Rectal smooth muscle tissue (tissue), 1 donor: Measurements from ENCODE around the gene EIF4G2.
A peak's percentile ranks its signal among the peaks of the same experiment; 100 is the strongest.

Experiments
- H3K27ac ChIP-seq: one replicate; pipeline ENCODE4 v1.7.0; 2013; ENCODE audit warnings: low read depth, low read length, inconsistent platforms
- H3K27me3 ChIP-seq: one replicate; pipeline ENCODE4 v1.7.0; 2013; ENCODE audit warnings: low read length; ENCODE audit not compliant: control insufficient read depth, insufficient read depth
- H3K36me3 ChIP-seq: one replicate; pipeline ENCODE4 v1.7.0; 2013; ENCODE audit warnings: low read length; ENCODE audit not compliant: control insufficient read depth, insufficient read depth
- H3K4me1 ChIP-seq: one replicate; pipeline ENCODE4 v1.7.0; 2013; ENCODE audit warnings: low read length; ENCODE audit not compliant: control insufficient read depth, insufficient read depth
- H3K4me3 ChIP-seq: one replicate; pipeline ENCODE4 v1.7.0; 2013; ENCODE audit warnings: low read length
- H3K9ac ChIP-seq: one replicate; pipeline ENCODE4 v1.7.0; 2013; ENCODE audit warnings: low read length

Gene EIF4G2

GRCh38 chr11:10784232-10785145 lies 24.2 kb downstream of the EIF4G2 start:
- H3K4me3 ChIP-seq, result no peak overlapping the region
- H3K4me1 ChIP-seq, result no peaks in the 10 kb centered on the region
- H3K9ac ChIP-seq, result no peak overlapping the region
- H3K27me3 ChIP-seq, result no peaks in the 10 kb centered on the region
- H3K27ac ChIP-seq, result no peak overlapping the region
- peaks cover 2% of the 10 kb centered on the region for H3K36me3 ChIP-seq

DNA sequence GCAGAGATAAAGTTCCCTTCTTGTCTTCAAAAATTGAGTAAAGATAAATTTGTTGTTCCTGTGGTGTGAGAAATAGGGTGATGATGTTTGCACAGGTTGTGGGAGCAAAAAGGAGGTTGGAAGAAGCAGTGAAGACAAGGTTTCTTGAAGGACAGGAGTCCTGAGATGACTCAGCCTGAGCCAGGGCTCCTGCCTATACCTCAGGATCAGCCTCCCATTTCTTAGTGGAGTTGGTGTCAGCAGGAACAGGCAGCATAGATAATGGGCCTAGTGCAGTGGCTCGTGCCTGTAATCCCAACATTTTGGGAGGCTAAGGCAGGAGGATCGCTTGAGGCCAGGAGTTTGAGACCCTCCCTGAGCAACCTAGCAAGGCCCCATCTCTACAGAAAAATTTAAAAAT lies 28.7 kb downstream of the EIF4G2 start:
- Histone ChIP-seq H3K9ac (no peak overlapping the region), H3K27ac (no peak overlapping the region), H3K27me3 (no peaks in the 10 kb centered on the region), H3K4me3 (no peak overlapping the region), H3K4me1 (peaks cover 4% of the 10 kb centered on the region), H3K36me3 (peaks cover 17% of the 10 kb centered on the region)

DNA sequence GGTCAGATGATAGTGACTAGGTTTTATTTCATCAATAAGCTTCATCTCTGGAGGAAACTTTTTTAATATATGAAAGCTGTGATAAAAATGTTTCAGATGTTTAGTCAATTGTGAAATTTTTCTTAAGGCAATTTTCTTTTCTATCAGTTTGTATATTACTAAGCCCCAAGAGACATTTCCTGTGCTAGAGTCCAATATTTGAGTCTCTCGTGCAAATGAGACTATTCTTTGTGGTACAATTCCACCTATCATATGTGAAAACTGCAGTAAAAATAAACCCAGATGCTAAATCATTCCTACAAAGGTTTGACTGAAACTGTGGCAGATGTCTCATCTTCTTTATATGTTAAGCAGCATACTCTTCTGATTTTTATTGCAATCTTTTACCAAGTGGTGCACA lies 29.6 kb downstream of the EIF4G2 start:
- H3K9ac ChIP-seq, result no peak overlapping the region

DNA sequence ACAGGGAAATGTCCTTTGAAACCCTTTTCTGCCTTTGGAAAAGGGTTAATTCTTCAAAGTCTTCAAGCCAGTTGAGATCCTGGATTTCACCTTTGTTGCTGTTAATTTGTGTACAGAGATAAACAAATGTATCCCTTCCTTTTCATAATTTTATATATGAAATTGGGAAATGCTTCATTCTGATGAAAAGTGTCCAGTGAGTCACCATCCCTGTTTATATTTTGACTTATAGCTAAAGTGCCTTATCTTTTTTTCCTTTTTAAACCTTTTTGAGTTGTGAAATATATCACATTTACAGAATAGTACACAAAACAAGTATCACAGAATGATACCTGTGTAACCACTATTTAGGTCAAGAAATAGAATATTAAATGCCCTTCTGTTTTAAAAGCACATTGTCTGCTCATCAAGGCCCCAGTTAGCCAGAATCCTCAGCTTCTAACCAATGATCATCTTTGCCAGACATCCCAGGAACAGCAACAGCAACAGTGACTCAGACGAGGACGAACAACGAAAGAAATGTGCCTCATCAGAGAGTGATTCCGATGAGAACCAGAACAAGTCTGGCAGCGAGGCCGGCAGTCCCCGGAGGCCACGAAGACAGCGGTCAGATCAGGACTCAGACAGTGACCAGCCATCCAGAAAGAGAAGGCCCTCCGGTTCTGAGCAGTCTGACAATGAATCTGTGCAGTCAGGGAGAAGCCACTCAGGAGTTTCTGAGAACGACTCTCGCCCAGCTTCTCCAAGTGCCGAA lies 30.3 kb downstream of the EIF4G2 start:
- Histone ChIP-seq H3K27me3 (no peaks in the 10 kb centered on the region), H3K4me1 (peaks cover 4% of the 10 kb centered on the region), H3K27ac (peak overlapping the region; percentile 73), H3K36me3 (peaks cover 25% of the 10 kb centered on the region), H3K4me3 (no peak overlapping the region), H3K9ac (no peak overlapping the region)

More for the DNA sequence above, 29.6 kb downstream of the EIF4G2 start:
- Histone ChIP-seq H3K27me3 (no peaks in the 10 kb centered on the region), H3K27ac (peak overlapping the region; percentile 60), H3K36me3 (peaks cover 25% of the 10 kb centered on the region), H3K4me1 (peaks cover 4% of the 10 kb centered on the region), H3K4me3 (no peak overlapping the region)

DNA sequence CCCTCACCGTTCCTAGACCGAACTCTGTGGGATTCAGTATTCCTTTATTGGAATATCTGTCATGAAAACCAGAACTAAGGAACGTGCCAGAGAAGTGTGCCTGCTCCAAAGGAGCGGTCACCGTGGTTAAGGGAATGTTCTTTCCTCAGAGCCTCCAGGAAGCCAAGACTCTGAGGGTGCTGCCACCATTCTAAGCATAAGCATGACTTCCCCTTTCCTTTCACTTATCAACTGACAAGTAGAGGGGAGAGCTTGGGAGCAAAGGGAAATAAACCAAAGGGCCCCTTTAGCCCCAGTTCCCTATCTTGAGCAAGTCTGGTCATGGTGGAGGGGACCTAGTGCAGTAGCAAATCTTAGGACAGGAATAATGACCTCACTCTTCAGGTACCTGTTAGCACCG lies 30.9 kb downstream of the EIF4G2 start:
- peaks cover 4% of the 10 kb centered on the region for H3K4me1 ChIP-seq
- H3K4me3 ChIP-seq, result no peak overlapping the region
- peak overlapping the region; percentile 73 for H3K27ac ChIP-seq
- H3K36me3 ChIP-seq, result peaks cover 31% of the 10 kb centered on the region
- H3K27me3 ChIP-seq, result no peaks in the 10 kb centered on the region
- no peak overlapping the region for H3K9ac ChIP-seq

- Histone ChIP-seq H3K4me3 (no peak overlapping the region), H3K4me1 (peaks cover 4% of the 10 kb centered on the region), H3K36me3 (peaks cover 35% of the 10 kb centered on the region), H3K27me3 (no peaks in the 10 kb centered on the region), H3K9ac (no peak overlapping the region), H3K27ac (peak overlapping the region; percentile 73)
Observed at GRCh38 chr11:10777393-10777793, 31.3 kb downstream of the EIF4G2 start.

DNA sequence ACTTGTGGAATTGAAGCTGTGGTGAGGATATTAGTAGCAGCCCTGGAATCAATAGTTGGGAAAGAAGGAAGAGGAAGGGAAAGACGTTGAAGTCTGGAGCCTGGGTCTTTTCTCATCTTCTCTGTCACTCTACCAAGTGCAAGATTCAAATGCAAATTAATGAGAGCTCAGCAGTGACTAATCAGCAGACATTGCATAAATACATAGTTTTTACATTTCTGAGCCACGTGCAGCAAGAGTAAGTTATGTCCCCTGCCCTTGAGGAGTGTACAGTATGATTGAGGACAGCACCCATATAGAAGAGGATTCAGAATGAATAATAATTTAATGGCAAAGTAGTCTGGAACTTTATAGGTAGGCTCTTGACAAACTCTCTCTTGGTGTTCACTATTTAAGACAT lies 33.9 kb downstream of the EIF4G2 start:
- H3K27ac ChIP-seq, result no peak overlapping the region
- H3K4me3 ChIP-seq, result no peak overlapping the region
- H3K9ac ChIP-seq, result no peak overlapping the region
- H3K4me1 ChIP-seq, result peaks cover 4% of the 10 kb centered on the region
- H3K36me3 ChIP-seq, result peaks cover 44% of the 10 kb centered on the region
- no peaks in the 10 kb centered on the region for H3K27me3 ChIP-seq

GRCh38 chr11:10771457-10771856 lies 37.3 kb downstream of the EIF4G2 start:
- Histone ChIP-seq H3K9ac (no peak overlapping the region), H3K27ac (no peak overlapping the region), H3K4me1 (no peaks in the 10 kb centered on the region), H3K36me3 (peaks cover 38% of the 10 kb centered on the region), H3K27me3 (no peaks in the 10 kb centered on the region), H3K4me3 (no peak overlapping the region)

- no peak overlapping the region for H3K9ac ChIP-seq
- H3K4me1 ChIP-seq, result no peaks in the 10 kb centered on the region
- peaks cover 37% of the 10 kb centered on the region for H3K36me3 ChIP-seq
- no peak overlapping the region for H3K27ac ChIP-seq
- no peaks in the 10 kb centered on the region for H3K27me3 ChIP-seq
- H3K4me3 ChIP-seq, result no peak overlapping the region
Observed at GRCh38 chr11:10770626-10771254, 38.0 kb downstream of the EIF4G2 start.

DNA sequence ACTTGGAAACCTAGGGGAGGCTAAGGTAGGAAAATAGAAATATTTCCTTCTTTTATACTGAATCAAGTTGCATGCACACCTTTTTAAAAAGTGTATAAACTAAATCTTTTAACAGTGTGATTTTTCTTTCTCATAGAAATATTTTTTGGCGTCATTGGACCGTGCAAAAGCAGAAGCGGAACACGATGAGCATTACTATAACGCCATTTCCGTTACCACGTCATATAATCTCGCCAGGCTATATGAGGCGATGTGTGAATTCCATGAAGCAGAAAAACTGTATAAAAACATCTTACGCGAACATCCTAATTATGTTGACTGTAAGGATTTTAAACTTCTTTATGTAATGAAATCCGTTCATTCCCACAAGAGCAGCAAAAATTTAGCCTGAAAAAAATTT lies 44.3 kb downstream of the EIF4G2 start:
- Histone ChIP-seq H3K27ac (no peak overlapping the region), H3K36me3 (peaks cover 23% of the 10 kb centered on the region), H3K4me3 (no peak overlapping the region), H3K9ac (no peak overlapping the region), H3K27me3 (no peaks in the 10 kb centered on the region), H3K4me1 (no peaks in the 10 kb centered on the region)

- H3K9ac ChIP-seq, result no peak overlapping the region
- no peak overlapping the region for H3K27ac ChIP-seq
- H3K27me3 ChIP-seq, result no peaks in the 10 kb centered on the region
- H3K36me3 ChIP-seq, result peaks cover 26% of the 10 kb centered on the region
- H3K4me3 ChIP-seq, result no peak overlapping the region
- no peaks in the 10 kb centered on the region for H3K4me1 ChIP-seq
Observed at GRCh38 chr11:10763766-10764165, 45.0 kb downstream of the EIF4G2 start.

GRCh38 chr11:10762913-10763421 lies 45.8 kb downstream of the EIF4G2 start:
- Histone ChIP-seq H3K36me3 (peaks cover 29% of the 10 kb centered on the region), H3K27me3 (no peaks in the 10 kb centered on the region), H3K4me3 (no peak overlapping the region), H3K9ac (no peak overlapping the region), H3K4me1 (no peaks in the 10 kb centered on the region), H3K27ac (no peak overlapping the region)
